HG02623 (cell line): ENCODE results near the gene POLR1D.

Experiments used
- ATAC-seq: cut with Tn5 transposase; IDR thresholded peaks from one replicate; pipeline ENCODE4 v1.9.1; 2021; ENCODE audit warnings: moderate library complexity; ENCODE audit not compliant: unreplicated experiment

The POLR1D gene, protein sequence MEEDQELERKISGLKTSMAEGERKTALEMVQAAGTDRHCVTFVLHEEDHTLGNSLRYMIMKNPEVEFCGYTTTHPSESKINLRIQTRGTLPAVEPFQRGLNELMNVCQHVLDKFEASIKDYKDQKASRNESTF

DNA sequence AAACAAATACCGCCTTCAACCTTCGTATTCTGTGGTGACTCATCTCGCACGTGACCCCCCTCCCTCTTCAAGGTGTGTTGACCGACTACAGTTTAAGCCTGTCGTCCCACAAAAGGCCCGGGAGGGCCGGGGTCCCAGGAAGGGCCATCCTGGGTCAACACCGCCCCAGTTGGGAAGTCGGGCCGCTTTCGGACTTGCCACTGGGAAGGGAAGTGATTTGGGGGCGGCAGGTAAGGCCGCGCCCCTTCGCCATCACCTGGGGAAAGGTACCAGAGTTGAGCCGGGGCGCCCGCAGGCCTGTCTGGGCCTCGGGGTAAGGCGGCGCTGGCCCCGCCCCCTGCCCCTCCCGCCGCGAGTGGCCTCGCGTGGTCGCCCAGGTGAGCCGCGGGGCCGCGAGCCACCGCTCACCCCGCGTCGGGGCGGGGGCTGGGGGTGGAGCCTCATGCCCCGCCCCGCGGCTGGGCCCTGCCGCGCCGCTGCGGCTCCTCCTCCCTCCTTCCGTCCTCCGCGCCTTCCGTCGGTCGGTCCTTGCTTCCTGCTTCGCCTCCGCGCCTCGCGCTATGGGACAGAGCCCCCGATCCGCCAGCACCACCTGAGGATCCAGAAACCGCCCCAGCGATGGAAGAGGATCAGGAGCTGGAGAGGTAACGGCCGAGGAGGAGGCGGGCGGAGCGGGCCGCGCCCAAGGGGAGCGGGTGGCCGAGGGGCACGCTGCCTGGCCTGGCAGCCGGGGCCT, at the start of gene POLR1D:
TSS of gene POLR1D (plus strand) at position 527 of the 736 bp plus-strand sequence. CDS start at position 619, 92 bp downstream.
- ATAC-seq: peak; percentile 50

DNA sequence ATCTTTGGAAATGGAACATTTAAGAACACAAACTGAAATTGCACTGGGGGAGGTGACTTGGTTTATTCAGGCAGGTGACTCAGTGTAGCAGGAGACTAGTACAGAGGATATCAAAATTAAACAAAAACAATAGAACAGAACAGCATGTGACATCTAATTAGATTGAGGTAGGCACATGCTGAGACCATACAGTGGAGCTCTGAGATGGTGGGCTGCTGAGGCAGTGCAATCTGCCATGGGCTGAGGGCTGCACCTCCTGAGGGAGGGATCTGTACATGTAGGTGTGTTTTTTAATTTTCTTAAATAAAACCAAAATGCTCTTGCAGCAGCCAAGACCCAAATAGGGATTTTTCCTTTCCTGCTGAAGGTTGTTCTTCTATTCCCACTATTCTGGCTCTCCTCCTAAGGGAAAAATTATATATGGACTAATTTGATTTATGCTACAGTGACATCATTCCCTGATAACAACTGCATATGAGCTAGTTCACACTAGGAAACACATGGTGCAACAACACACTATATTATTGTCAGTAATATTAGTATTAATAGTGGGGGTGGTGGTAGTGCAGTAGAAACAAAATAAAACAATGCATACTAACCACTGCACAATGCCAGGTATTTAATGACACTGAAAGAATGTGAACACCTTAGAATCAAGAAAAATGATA, 49.3 kb upstream of the POLR1D start:
- no peak for ATAC-seq

DNA sequence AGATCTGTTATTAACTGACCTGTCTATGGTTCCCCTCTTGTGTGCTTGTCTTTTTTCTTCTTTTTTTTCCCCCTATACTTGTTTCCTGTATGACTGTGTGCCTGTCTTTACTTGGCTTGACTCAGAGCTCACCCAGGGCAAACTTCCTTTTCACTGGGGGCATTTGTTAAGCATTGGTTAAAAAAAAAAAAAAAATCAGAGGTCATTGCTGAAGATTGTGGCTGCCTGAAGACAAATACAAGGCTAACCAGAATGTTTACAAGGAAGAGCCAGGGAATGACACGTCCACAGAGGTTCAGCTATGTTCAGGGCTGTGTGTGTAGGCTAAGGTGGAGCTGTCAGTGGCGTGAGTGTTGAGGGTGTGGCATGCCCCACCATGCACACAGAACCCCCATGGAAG, 48.4 kb upstream of the POLR1D start:
- no peak for ATAC-seq

DNA sequence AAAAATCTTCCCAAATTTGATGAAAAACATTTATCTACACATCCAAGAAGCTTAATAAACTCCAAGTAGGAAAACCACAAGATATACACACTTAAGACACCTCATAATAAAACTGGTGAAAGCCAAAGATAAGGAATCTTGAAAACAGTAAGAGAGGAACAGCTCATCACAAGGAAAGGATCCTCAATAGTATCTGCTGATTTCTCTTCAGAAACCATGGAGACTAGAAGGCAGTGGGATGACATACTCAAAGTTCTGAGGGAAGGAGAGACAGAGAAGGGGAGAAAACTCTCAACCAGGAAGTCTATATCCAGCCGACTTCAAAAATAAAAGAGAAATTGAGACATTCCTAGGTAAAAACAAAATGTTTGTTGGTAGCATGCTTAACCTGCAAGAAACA, 47.0 kb upstream of the POLR1D start:
- no peak for ATAC-seq

DNA sequence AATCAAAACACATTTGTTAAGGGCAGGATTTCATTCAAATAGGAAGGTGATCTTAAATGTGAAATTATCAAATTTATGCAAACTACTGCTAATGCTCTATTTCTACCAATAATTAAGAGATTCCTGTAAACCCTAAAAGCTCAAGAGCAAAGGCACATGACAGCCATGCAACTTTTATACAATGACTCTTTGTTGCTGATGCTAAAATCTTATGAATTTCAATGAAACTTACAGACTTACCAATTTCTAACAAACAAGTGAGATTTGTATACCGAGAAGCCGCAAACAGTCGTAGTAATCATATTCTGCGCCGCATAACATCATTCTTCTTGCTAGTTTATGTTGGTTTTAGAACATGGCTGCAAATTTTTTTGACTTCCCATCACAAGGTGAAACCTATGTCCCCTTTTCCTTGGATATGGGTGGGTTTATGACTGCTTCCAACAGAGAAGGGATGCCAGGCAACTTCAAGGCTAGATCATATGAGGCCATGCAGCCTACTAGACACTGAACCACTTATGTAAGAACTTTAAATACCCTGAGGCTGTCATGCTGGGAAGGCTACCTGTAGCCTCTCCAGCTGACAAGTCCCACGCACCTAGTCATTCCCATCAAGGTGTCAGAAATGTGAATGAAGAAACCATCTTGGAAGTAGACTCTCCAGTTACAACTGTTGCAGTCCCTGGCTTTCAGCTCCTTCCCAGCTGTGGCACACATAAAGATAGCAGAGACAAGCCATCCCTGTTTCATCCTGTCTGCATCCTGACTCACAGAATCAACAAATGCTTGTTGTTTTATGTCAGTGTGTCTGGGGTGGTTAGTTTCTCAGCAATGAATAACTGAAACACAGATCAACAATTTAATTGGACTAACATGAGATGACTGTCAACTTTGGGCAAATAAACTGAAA, 43.3 kb upstream of the POLR1D start:
- ATAC-seq: no peak

DNA sequence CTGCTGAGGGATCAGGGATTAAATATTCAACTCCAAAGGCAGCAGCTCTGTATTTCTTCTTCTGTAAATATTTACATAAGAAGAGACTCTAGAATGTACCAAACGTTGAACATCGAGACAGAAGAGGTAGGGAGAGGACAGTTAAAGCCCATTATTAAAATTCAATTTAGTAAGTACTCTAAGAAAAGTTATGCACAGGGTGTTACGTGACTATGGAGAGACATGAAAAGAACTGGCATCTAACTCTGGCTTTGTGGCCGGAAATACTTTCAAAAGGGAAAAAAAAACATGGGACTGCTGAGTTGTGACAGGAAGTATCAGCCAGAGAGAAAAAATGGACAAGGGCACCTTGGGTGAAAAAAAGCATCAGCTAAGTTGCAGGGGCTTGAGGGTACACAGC, 38.0 kb upstream of the POLR1D start:
- no peak for ATAC-seq

DNA sequence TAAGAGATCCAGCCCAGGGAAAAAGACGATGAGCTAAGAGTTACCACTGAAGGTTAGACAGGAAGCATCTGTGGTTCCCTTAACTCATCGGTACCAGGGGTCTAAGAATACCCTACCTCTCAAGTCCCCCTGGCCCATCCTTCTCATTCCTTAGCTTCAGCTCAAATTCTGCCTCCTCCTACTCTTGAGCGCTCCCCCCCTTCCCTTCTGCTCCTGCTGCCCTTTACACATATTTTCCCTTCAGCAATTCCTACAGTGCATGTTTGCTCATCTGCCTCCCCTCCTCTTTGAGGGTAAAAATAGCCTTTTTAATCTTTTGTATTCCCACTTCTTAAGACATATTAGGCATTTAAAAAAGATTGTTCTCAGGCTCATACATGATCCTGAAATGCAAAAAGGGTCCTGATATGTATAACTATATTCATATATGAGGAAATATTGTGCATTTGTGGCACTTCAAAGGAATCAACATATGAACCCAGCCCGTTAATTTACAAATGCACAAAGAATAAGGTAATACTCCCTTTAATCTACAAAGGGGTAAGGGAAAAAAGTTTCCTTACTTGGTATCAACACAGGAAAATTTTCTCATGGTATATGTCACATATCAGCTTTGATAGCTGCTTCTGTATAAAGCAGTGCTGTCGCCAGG, 34.5 kb upstream of the POLR1D start:
- ATAC-seq: no peak

DNA sequence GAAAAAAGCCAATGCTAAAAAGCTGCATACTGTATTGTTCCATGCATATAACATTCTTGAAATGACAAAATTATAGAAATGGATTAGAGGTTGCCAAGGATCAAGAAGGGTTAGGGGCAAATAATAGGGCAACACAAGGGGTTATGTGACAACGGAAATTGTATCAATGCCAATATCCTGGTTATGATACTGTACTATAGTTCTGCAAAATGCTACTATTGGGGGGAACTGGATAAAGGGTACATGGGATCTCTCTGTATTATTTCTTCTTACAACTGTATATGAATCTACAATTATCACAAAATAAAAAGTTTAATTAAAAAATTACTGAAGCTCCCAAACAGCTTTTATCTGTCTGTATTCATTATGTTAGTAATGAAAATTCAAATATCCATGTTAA, 33.3 kb upstream of the POLR1D start:
- no peak for ATAC-seq

DNA sequence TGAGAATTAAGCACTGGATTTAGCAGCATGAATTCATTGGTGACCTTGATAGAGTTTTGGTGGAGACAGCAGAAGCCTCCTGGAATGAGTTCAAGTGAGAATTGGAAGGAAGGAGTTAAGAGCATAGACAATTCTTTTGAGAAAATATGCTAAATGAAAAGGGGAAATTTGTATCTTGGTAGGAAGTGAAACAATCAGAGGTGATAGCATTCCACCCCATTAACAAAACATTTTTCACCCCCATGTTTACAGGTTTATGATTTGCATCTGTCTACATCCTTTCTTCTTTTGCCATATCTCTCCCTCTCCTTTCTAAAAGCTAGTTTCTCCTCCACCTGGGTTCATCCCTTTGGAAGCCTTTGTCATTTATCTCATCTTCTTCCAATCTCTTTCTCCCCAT, 28.8 kb upstream of the POLR1D start:
- ATAC-seq: no peak

DNA sequence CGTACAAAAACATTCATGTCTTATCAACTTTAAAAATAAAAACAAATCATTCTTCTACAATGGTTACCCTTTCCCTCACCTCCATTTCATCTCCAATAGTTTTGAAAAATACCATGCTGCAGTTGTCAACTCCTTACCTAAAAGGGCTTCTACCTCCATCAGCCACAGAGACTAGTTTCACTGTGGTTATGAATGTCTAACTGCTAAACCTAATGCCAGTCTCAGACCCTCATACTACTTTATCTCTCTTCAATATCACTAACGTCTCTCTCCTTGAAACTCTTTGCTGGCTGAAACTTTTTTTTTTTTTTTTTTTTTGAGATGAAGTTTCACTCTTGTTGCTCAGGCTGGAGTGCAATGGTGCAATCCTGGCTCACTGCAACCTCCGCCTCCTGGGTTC, 28.4 kb upstream of the POLR1D start:
- no peak for ATAC-seq

DNA sequence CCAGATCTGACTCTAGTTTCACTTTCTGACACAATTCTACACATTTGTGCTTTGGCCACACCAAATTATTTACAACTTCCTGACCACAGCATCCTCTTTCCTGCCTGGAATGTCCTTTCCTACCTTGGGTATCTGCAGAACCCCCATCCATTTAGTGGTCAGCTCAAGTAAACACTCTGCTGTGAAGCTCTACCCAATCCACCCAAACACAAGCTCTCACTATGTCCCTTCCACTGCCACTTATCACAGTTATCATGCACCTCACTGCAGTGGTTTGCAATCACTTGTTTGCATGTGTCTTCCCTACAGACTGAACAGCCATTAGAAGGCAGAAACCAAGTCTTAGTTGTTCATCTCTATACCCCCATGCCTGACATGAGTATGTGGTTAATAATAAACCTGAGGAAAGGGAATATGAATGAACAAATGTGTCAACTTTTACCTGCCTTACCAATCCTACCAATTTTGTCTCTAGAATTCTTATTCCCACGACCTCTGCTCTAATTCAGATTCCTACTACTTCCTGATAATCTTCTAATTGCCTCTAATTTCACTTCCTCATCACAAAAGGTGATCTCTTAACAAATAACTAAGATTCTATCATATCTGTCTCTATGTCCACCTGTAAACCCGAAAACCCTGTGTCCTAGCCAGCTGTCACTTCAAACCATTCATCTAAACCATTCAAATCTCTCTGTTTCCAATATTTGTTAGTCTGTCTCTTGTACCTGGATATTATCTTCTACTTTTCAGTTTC, 26.5 kb upstream of the POLR1D start:
- ATAC-seq: no peak

DNA sequence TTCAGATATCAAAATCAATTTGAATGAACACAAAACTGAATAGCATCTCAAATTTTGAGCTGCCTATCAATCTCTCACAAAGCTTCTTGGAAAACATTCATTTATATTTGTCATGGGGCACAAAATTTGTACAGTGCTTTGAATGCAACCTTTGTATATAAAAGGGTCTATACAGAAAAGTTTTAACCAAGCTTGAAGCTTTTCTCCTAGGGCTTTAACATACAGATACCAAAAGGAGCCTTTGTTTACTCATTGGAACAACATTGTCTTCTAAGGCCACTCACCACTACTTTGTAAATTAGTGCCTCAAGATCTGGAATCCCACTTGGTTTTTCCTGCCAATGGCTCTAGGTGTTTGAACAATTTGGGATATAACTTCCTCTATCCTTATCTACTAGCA, 22.6 kb upstream of the POLR1D start:
- ATAC-seq: no peak

DNA sequence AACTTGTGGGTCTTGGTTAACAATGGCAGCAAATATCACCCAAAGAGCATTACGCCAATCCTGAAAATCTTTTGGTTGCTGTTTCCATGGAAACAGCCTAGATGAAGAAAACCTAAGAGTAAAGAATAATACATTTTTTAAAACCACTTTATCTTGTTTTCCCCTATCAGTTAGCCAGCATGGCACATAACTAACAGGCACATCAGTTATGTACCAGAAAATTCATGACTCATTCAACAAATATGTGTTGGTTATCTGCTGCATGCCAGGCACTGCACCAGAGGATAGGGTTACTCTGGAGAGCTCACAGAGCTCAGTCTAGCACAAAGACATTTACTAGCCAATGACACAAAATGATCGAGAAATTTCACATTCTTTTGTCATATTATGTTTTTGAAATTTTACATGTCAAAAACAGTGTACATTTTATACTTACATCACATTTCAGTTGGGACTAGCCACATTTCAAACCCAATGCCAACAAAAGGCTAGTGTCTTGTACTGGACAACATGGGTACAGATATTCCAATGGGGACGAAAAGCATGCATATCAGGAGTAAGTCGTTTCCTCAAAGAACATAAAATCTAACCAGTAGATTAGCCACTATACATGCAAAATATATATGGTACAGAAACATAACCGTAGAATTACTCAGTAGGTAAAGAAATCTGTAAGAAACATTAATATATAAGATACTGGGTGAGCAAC, 21.7 kb upstream of the POLR1D start:
- ATAC-seq: no peak

DNA sequence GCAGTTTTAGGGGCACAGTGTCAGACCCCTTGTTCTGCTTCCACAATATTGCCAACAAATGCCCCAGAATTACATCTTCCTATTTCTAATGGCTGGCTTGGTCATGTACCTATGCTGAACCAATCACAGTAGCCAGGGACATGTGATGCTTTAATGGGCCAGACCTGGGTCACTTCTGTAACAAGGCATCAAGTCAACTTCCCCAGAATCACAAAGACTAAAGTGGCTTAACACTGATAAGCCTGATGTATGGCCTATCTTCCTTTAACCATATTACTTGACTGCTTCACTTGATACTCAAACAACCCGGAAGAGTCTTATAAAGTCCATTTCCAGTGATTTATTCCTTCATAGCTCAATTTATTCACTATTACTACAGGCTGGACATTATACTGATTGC, 21.0 kb upstream of the POLR1D start:
- no peak for ATAC-seq

DNA sequence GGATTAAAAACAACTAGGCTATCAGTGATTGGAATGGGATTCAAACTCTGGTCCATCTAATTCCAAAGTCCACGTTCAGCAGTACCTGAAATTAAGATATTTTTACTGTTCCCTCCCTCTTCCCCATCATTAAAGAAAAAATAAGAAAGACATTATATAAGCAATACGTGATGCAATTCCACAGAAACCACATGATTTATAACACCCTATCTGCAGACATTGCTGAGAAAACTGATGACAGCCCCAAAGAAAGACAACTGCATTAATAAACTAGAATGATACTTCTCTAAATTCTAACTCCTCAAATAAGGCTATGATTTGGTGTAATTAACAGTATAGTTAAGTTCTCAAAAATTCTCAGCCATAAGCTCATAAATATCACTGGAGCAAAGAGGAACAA, 20.5 kb upstream of the POLR1D start:
- no peak for ATAC-seq

DNA sequence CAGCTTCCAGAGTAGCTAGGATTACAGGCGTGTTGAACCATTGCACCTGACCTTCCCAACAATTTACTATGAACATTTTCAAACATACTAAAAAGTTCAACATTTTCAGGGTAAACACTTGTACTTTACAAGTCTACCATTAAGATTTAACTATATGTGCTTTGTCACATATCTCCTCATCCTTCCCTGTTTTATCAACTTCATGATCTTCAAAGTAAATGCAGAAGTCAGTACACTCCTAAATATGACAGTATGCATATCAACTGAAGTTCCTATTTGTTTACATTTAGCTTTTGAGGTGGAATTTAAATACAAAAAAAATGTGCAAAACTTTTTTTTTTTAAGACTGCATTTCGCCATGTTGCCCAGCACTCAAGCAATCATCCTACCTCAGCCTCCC, 19.9 kb upstream of the POLR1D start:
- no peak for ATAC-seq

DNA sequence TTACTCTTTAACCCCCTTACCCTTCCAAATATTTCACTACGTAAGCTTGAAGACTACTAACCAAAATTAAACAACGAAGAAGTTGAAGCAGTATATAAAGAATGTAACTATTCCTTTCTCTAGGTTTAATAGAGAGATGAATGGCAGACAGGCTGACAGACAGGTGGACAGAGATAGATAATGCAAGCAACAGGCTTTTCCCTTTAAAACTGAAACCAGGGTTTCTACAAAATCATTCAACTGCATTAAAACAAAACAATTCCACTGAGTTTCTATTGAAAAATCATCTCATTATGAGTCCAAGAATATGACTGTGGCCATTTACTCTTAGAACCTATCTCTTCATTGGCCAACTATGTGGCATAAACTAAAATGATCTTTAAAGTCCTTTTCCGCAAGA, 16.6 kb upstream of the POLR1D start:
- no peak for ATAC-seq

DNA sequence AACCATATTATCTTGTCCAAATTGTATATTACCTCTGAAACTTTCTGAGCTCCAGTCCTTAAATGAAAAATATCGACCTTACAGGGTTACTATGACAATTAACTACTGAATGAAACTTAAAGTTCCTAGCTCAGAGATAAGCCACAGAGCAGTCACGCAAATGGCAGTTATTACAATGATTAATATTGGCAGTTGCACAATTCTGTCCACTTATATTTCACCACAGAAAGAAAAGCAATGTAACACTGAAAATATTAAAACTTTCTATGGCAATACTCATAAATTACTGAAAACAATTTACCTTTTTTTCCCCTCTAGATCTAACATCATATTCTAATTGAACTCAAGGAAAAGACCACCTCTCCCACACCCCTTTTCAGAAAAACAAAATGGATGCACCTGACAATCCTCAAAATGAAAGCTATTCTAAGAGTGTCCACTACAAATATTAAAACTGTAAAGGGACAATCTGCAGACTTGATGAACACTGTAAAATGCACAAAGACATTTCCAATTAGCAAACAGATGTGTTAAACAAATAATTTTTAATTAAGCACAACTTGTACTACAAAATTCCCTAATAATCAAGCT, 16.0 kb upstream of the POLR1D start:
- ATAC-seq: no peak

DNA sequence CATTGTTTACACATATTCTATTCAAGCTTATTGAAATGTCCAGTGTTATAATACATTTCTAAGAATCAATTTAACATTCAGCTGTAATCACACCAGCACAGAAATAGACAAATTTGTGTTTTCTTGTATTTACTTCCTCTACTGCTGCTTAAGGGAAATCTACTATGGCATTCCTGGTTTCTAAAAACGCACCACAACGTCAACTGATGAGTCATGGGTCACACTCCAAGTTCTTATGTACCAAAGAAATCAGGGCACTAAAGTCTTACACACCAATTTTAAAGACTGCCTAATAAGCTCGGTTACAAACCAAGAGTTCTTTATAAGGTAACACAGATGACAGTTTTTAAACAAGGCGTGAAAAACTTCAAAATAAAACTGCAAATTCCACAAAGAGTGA, 14.6 kb upstream of the POLR1D start:
- ATAC-seq: no peak
